ENCODE measurements around the gene DOC2B. TPM values are rescaled to one million over a fixed set of nuclear protein-coding genes. Genes with fewer than 3 reads are reported as not detected.
"Not testable (repeated sequence)": the region's sequence is repeated elsewhere in the genome, so short reads cannot be mapped to it uniquely, and the experiment has no call there.

Gene DOC2B
- total and polyA plus RNA-seq, 9 of the 15 experiments (the other 6 are each of a cell fraction or from before 2014, with no cell fraction given): 0.02 TPM; not detected in 8

DNA sequence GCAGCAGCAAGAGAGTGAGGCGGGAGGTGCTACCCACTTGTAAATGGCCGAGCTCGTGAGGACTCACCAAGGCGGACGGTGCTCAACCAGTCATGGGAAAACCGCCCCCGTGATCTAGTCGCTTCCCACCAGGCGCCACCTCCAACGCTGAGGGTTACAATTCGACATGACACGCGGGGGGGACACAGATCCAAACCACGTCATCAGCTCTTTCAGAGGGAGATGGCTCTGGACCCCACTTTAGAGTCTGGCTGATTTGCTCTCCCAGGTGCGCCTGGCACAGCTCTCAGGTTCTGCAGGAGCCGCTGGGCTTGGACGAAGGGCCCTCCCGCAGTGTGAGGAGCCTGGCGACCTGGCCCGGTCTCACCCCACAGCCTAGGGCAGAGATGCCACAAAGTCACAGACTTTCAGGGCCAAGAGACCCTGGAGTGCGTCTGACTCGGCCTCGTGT is 21.1 kb upstream of the DOC2B start (continued):
- TF ChIP-seq, protein P1, sequence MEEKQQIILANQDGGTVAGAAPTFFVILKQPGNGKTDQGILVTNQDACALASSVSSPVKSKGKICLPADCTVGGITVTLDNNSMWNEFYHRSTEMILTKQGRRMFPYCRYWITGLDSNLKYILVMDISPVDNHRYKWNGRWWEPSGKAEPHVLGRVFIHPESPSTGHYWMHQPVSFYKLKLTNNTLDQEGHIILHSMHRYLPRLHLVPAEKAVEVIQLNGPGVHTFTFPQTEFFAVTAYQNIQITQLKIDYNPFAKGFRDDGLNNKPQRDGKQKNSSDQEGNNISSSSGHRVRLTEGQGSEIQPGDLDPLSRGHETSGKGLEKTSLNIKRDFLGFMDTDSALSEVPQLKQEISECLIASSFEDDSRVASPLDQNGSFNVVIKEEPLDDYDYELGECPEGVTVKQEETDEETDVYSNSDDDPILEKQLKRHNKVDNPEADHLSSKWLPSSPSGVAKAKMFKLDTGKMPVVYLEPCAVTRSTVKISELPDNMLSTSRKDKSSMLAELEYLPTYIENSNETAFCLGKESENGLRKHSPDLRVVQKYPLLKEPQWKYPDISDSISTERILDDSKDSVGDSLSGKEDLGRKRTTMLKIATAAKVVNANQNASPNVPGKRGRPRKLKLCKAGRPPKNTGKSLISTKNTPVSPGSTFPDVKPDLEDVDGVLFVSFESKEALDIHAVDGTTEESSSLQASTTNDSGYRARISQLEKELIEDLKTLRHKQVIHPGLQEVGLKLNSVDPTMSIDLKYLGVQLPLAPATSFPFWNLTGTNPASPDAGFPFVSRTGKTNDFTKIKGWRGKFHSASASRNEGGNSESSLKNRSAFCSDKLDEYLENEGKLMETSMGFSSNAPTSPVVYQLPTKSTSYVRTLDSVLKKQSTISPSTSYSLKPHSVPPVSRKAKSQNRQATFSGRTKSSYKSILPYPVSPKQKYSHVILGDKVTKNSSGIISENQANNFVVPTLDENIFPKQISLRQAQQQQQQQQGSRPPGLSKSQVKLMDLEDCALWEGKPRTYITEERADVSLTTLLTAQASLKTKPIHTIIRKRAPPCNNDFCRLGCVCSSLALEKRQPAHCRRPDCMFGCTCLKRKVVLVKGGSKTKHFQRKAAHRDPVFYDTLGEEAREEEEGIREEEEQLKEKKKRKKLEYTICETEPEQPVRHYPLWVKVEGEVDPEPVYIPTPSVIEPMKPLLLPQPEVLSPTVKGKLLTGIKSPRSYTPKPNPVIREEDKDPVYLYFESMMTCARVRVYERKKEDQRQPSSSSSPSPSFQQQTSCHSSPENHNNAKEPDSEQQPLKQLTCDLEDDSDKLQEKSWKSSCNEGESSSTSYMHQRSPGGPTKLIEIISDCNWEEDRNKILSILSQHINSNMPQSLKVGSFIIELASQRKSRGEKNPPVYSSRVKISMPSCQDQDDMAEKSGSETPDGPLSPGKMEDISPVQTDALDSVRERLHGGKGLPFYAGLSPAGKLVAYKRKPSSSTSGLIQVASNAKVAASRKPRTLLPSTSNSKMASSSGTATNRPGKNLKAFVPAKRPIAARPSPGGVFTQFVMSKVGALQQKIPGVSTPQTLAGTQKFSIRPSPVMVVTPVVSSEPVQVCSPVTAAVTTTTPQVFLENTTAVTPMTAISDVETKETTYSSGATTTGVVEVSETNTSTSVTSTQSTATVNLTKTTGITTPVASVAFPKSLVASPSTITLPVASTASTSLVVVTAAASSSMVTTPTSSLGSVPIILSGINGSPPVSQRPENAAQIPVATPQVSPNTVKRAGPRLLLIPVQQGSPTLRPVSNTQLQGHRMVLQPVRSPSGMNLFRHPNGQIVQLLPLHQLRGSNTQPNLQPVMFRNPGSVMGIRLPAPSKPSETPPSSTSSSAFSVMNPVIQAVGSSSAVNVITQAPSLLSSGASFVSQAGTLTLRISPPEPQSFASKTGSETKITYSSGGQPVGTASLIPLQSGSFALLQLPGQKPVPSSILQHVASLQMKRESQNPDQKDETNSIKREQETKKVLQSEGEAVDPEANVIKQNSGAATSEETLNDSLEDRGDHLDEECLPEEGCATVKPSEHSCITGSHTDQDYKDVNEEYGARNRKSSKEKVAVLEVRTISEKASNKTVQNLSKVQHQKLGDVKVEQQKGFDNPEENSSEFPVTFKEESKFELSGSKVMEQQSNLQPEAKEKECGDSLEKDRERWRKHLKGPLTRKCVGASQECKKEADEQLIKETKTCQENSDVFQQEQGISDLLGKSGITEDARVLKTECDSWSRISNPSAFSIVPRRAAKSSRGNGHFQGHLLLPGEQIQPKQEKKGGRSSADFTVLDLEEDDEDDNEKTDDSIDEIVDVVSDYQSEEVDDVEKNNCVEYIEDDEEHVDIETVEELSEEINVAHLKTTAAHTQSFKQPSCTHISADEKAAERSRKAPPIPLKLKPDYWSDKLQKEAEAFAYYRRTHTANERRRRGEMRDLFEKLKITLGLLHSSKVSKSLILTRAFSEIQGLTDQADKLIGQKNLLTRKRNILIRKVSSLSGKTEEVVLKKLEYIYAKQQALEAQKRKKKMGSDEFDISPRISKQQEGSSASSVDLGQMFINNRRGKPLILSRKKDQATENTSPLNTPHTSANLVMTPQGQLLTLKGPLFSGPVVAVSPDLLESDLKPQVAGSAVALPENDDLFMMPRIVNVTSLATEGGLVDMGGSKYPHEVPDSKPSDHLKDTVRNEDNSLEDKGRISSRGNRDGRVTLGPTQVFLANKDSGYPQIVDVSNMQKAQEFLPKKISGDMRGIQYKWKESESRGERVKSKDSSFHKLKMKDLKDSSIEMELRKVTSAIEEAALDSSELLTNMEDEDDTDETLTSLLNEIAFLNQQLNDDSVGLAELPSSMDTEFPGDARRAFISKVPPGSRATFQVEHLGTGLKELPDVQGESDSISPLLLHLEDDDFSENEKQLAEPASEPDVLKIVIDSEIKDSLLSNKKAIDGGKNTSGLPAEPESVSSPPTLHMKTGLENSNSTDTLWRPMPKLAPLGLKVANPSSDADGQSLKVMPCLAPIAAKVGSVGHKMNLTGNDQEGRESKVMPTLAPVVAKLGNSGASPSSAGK (IDR thresholded peaks at IDR 0.05): no peak

GRCh38 chr17:201736-202135 is 20.3 kb upstream of the DOC2B start:
- H3K9me1 ChIP-seq (ENCODE audit: control insufficient read depth, insufficient read depth, low read length); H4K20me1 ChIP-seq (replicated peaks; ENCODE audit: control insufficient read depth, insufficient read depth, low read length); H3K9me3 ChIP-seq (replicated peaks; ENCODE audit: control insufficient read depth, insufficient read depth, low read depth, low read length); intact Hi-C loops (cut with micrococcal nuclease); DNase-seq (ENCODE audit: extremely low read depth in 1 of 4, low spot score in 3 of 4); H3K36me3 ChIP-seq (ENCODE audit: control insufficient read depth, insufficient read depth, low read length); H3K4me3 ChIP-seq; H3K9ac ChIP-seq (ENCODE audit: insufficient read depth in 1 of 2, low read depth in 2 of 2, low read length in 2 of 2); FAIRE-seq; H2AFZ ChIP-seq (ENCODE audit: low read depth, low read length); H3K79me2 ChIP-seq (ENCODE audit: control insufficient read depth, insufficient read depth, low read length); in situ Hi-C loops (cut with MboI); BruUV-seq (replicated peaks); H3K4me2 ChIP-seq (ENCODE audit: insufficient read depth, low read length); CTCF ChIA-PET (ENCODE audit: low intra/inter-chr PET ratio); H3K4me1 ChIP-seq (replicated peaks in 1 of 2; ENCODE audit: control insufficient read depth in 2 of 2, insufficient read depth in 2 of 2, low read length in 2 of 2); ATAC-seq; H3K27ac ChIP-seq (ENCODE audit: extremely low read depth, low read depth, low read length): not testable (repeated sequence)
- peaks cover 3 to 55% of the 10 kb centered on the region in 2 experiments; a peak in 3 of 5 replicates for H3K27me3 ChIP-seq (ENCODE audit: control insufficient read depth in 2 of 2, insufficient read depth in 2 of 2, low read length in 2 of 2)
- POLR2A ChIA-PET: interaction anchor here (0.6 to 0.7 kb wide), 2 partner anchors 112 to 142 kb away, joined by 3 read pairs; no protein-coding TSS in a partner anchor
- WGBS (ENCODE audit: insufficient coverage, low coverage, missing lambda C conversion rate): 0% methylated on average over 1 of the region's 13 CpGs

GRCh38 chr17:201257-201656 is 19.8 kb upstream of the DOC2B start:
- ATAC-seq; H3K79me2 ChIP-seq (ENCODE audit: control insufficient read depth, insufficient read depth, low read length); H2AFZ ChIP-seq (ENCODE audit: low read depth, low read length); H3K9me1 ChIP-seq (ENCODE audit: control insufficient read depth, insufficient read depth, low read length); in situ Hi-C loops (cut with MboI); H3K4me2 ChIP-seq (ENCODE audit: insufficient read depth, low read length); FAIRE-seq; H3K4me3 ChIP-seq; H4K20me1 ChIP-seq (replicated peaks; ENCODE audit: control insufficient read depth, insufficient read depth, low read length); H3K36me3 ChIP-seq (ENCODE audit: control insufficient read depth, insufficient read depth, low read length); H3K27ac ChIP-seq (ENCODE audit: extremely low read depth, low read depth, low read length); intact Hi-C loops (cut with micrococcal nuclease); H3K4me1 ChIP-seq (replicated peaks in 1 of 2; ENCODE audit: control insufficient read depth in 2 of 2, insufficient read depth in 2 of 2, low read length in 2 of 2); H3K9ac ChIP-seq (ENCODE audit: insufficient read depth in 1 of 2, low read depth in 2 of 2, low read length in 2 of 2); CTCF ChIA-PET (ENCODE audit: low intra/inter-chr PET ratio); H3K9me3 ChIP-seq (replicated peaks; ENCODE audit: control insufficient read depth, insufficient read depth, low read depth, low read length); DNase-seq (ENCODE audit: extremely low read depth in 1 of 4, low spot score in 3 of 4); BruUV-seq (replicated peaks): not testable (repeated sequence)
- H3K27me3 ChIP-seq (ENCODE audit: control insufficient read depth in 2 of 2, insufficient read depth in 2 of 2, low read length in 2 of 2): peaks cover 3 to 54% of the 10 kb centered on the region in 2 experiments; a peak in 3 of 5 replicates
- POLR2A ChIA-PET: interaction anchor here (0.7 kb wide), 1 partner anchor 142 kb away, joined by 3 read pairs; no protein-coding TSS in a partner anchor
- WGBS (ENCODE audit: insufficient coverage, low coverage, missing lambda C conversion rate): 0% methylated on average over 6 of the region's 16 CpGs
